ENCODE measurements around the gene ADGRV1. TPM values are rescaled to one million over a fixed set of nuclear protein-coding genes. Genes with fewer than 3 reads are reported as not detected.

ADGRV1 gene
- total and polyA plus RNA-seq, 9 of the 15 experiments (the other 6 are each of a cell fraction or from before 2014, with no cell fraction given) = 21.7 to 156 (median 58.2) TPM

GRCh38 chr5:90983148-90983547 is 424.6 kb downstream of the ADGRV1 start (continued):
- TF ChIP-seq NCOA2 (IDR thresholded peaks at IDR 0.05; ENCODE audit: partially characterized antibody in 2 of 2) = peak; percentile 89 to 91
- no peak for TF ChIP-seq ZNF140 (CRISPR knock-in tag; IDR thresholded peaks at IDR 0.05)
- TF ChIP-seq ZNF445 (CRISPR knock-in tag; IDR thresholded peaks at IDR 0.05; ENCODE audit: low read depth) = 0 out of 2 replicates have a peak, but pooled peaks have one; percentile 24
- peak; percentile 48; the same call in 1 of the 2 replicates for TF ChIP-seq ZNF324 (CRISPR knock-in tag; IDR thresholded peaks at IDR 0.05)
- peak; percentile 99 for TF ChIP-seq RUNX1 (IDR thresholded peaks at IDR 0.05; ENCODE audit: low read depth)
- TF ChIP-seq ZNF24 (IDR thresholded peaks at IDR 0.05) = peak; percentile 81
- TF ChIP-seq, protein P1, sequence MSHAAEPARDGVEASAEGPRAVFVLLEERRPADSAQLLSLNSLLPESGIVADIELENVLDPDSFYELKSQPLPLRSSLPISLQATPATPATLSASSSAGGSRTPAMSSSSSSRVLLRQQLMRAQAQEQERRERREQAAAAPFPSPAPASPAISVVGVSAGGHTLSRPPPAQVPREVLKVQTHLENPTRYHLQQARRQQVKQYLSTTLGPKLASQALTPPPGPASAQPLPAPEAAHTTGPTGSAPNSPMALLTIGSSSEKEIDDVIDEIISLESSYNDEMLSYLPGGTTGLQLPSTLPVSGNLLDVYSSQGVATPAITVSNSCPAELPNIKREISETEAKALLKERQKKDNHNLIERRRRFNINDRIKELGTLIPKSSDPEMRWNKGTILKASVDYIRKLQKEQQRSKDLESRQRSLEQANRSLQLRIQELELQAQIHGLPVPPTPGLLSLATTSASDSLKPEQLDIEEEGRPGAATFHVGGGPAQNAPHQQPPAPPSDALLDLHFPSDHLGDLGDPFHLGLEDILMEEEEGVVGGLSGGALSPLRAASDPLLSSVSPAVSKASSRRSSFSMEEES (CRISPR knock-in tag; IDR thresholded peaks at IDR 0.05) = no peak
- TF ChIP-seq SMARCE1 (IDR thresholded peaks at IDR 0.05) = peak; percentile 99
- peak; percentile 96 for TF ChIP-seq TSHZ1 (CRISPR knock-in tag; IDR thresholded peaks at IDR 0.05)
- peak; percentile 93 for TF ChIP-seq RNF2 (IDR thresholded peaks at IDR 0.05)
- TF ChIP-seq MTA2 (IDR thresholded peaks at IDR 0.05; ENCODE audit: low read depth) = peak; percentile 99
- no peak for TF ChIP-seq RFX5 (IDR thresholded peaks at IDR 0.05; ENCODE audit: low read depth, low read length)
- TF ChIP-seq CREB3 (tag; conservative IDR thresholded peaks at IDR 0.05; ENCODE audit: low read depth) = no peak
- peak; percentile 97 for TF ChIP-seq ZNF175 (CRISPR knock-in tag; IDR thresholded peaks at IDR 0.05; ENCODE audit: low read depth)
- TF ChIP-seq CBFB (CRISPR knock-in tag; IDR thresholded peaks at IDR 0.05) = peak; percentile 98
- TF ChIP-seq GTF2F1 (IDR thresholded peaks at IDR 0.05; ENCODE audit: low read depth, low read length) = no peak
- no peak for TF ChIP-seq PRDM10 (IDR thresholded peaks at IDR 0.05; ENCODE audit: partially characterized antibody)
- TF ChIP-seq CREB1 (IDR thresholded peaks at IDR 0.05) = peak; percentile 87
- TF ChIP-seq CREB1 (CRISPR knock-in tag; IDR thresholded peaks at IDR 0.05) = peak; percentile 66; the same call in 1 of the 2 replicates
- TF ChIP-seq MTA1 (IDR thresholded peaks at IDR 0.05; ENCODE audit: borderline replicate concordance) = peak; percentile 91
- TF ChIP-seq TBP (optimal IDR thresholded peaks at IDR 0.05; ENCODE audit: low read depth, low read length) = no peak
- TF ChIP-seq ZSCAN29 (IDR thresholded peaks at IDR 0.05) = no peak

Data from K562 (cell line).